ENCODE data around the gene MOCOS.

Gene MOCOS

GRCh38 chr18:36308711-36309435, 121.6 kb downstream of the MOCOS start:
- DNase-seq: no peak

- DNase-seq: no peak
Observed at GRCh38 chr18:36309436-36310391, 122.4 kb downstream of the MOCOS start.

GRCh38 chr18:36311026-36311570, 123.8 kb downstream of the MOCOS start:
- DNase-seq: no peak

- DNase-seq: no peak
Observed at GRCh38 chr18:36312806-36313395, 125.6 kb downstream of the MOCOS start.

- DNase-seq: no peak
Observed at GRCh38 chr18:36314098-36314497, 126.8 kb downstream of the MOCOS start.

GRCh38 chr18:36314754-36315153, 127.5 kb downstream of the MOCOS start:
- DNase-seq: no peak

GRCh38 chr18:36315736-36316135, 128.4 kb downstream of the MOCOS start:
- DNase-seq: no peak

GRCh38 chr18:36316246-36316645, 128.9 kb downstream of the MOCOS start:
- no peak for DNase-seq
